HepG2 (cell line): ENCODE results near the gene CIROP. TPM values are rescaled to one million over a fixed set of nuclear protein-coding genes. Genes with fewer than 3 reads are reported as not detected.

ENCODE experiments used
- CC2D1A ChIP-seq: sonication (generic); formaldehyde crosslinking; IDR thresholded peaks from 2 replicates; pipeline ENCODE4 v1.8.1; 2023; ENCODE audit warnings: mild to moderate bottlenecking, missing genetic modification reagents
- EED ChIP-seq: sonication (generic); formaldehyde crosslinking; IDR thresholded peaks from 2 replicates; pipeline ENCODE4 v1.5.0; 2020; ENCODE audit warnings: mild to moderate bottlenecking, missing genetic modification reagents
- FOSL2 ChIP-seq: sonication (generic); formaldehyde crosslinking; IDR thresholded peaks from 2 replicates; pipeline ENCODE4 v1.4.0; 2020; ENCODE audit warnings: missing genetic modification reagents
- NR2F6 ChIP-seq, 2 experiments: IDR thresholded peaks; 2 replicates each; pipeline ENCODE4 v1.6.1; 2016; ENCODE audit warnings: antibody characterized with exemption in 1 of 2, mild to moderate bottlenecking in 1 of 2
- THAP11 ChIP-seq: IDR thresholded peaks from 2 replicates; pipeline ENCODE4 v1.6.1; 2016; ENCODE audit warnings: missing biosample characterization, missing genetic modification reagents
- THYN1 ChIP-seq: sonication (generic); formaldehyde crosslinking; IDR thresholded peaks from 2 replicates; pipeline ENCODE4 v1.8.1; 2023; ENCODE audit warnings: low read depth, mild to moderate bottlenecking, moderate library complexity, missing genetic modification reagents, borderline replicate concordance
- U2AF1 ChIP-seq: fragments of 200-400 bp; formaldehyde crosslinking; optimal IDR thresholded peaks from 2 replicates; pipeline ENCODE3; 2017; ENCODE audit warnings: mild to moderate bottlenecking, low read depth, low read length
- ZBTB4 ChIP-seq: sonication (generic); formaldehyde crosslinking; IDR thresholded peaks from 2 replicates; pipeline ENCODE4 v1.4.0; 2020; ENCODE audit warnings: missing genetic modification reagents, mild to moderate bottlenecking, borderline replicate concordance
- ZFP36 ChIP-seq: fragments of 150-350 bp; IDR thresholded peaks from 2 replicates; pipeline ENCODE4 v1.6.1; 2018; ENCODE audit warnings: borderline replicate concordance, low read length, low read depth; ENCODE audit not compliant: partially characterized antibody
- ZHX2 ChIP-seq, 2 experiments: sonication (generic) in 1 of 2; formaldehyde crosslinking in 1 of 2; IDR thresholded peaks; 2 replicates each; pipeline versions ENCODE4 v1.6.1 to v1.9.0; 2014 to 2022; ENCODE audit warnings: antibody characterized with exemption in 1 of 2, borderline replicate concordance in 1 of 2, inconsistent platforms in 1 of 2, low read depth in 1 of 2, missing genetic modification reagents in 1 of 2
- ZMAT3 ChIP-seq: sonication (generic); formaldehyde crosslinking; conservative IDR thresholded peaks from 2 replicates; pipeline ENCODE4 v1.7.0; 2021; ENCODE audit warnings: missing genetic modification reagents
- ZNF232 ChIP-seq: sonication (generic); formaldehyde crosslinking; IDR thresholded peaks from 2 replicates; pipeline ENCODE4 v1.4.0; 2020; ENCODE audit warnings: missing genetic modification reagents, borderline replicate concordance
- ZNF382 ChIP-seq: sonication (generic); formaldehyde crosslinking; IDR thresholded peaks from 2 replicates; pipeline ENCODE4 v1.5.0; 2020; ENCODE audit warnings: missing genetic modification reagents, mild to moderate bottlenecking, borderline replicate concordance
- ZNF547 ChIP-seq: sonication (generic); formaldehyde crosslinking; IDR thresholded peaks from 2 replicates; pipeline ENCODE4 v1.5.1; 2020; ENCODE audit warnings: mild to moderate bottlenecking, missing genetic modification reagents
- ZNF687 ChIP-seq: sonication (generic); formaldehyde crosslinking; IDR thresholded peaks from 2 replicates; pipeline ENCODE4 v1.5.1; 2020; ENCODE audit warnings: mild to moderate bottlenecking, missing genetic modification reagents, moderate library complexity
- polyA plus RNA-seq, 8 experiments: library from polyadenylated mRNA; depleted of rRNA in 3 of 8; stranded (reverse) in 7 of 8; unstranded in 1 of 8; fragments of >200 nt; fragmentation: Illumina TruSeq in 4 of 8; extraction: Trizol in 4 of 8; gene quantifications; 2 replicates each; pipeline versions ENCODE4 v1.2.1 to v1.2.3, GENCODE V29; 2011 to 2016; ENCODE audit warnings: low read depth in 4 of 8, missing spikeins in 1 of 8, mixed read lengths in 1 of 8; ENCODE audit not compliant: insufficient read depth in 1 of 8
- total RNA-seq, 5 experiments: library from RNA; depleted of rRNA; stranded (reverse); fragments of >200 nt; fragmentation: Illumina TruSeq; extraction: Trizol; gene quantifications; 2 replicates each; pipeline ENCODE4 v1.2.3, GENCODE V29; 2016; ENCODE audit warnings: low read depth in 1 of 5

The CIROP gene
- total and polyA plus RNA-seq, 2 of the 13 experiments (the other 11 are each of a cell fraction or from before 2014, with no cell fraction given), result 0.07 TPM; not detected in 1

- no peak for TF ChIP-seq CC2D1A (CRISPR knock-in tag)
- TF ChIP-seq ZFP36, result no peak
- no peak for TF ChIP-seq THAP11 (CRISPR knock-in tag)
- TF ChIP-seq ZNF547, result no peak
- TF ChIP-seq EED (CRISPR knock-in tag), result no peak
- TF ChIP-seq THYN1 (CRISPR knock-in tag), result no peak
- TF ChIP-seq FOSL2 (CRISPR knock-in tag), result no peak
- no peak for TF ChIP-seq ZMAT3 (CRISPR knock-in tag)
- peak; percentile 32; the same call in 1 of the 2 replicates for TF ChIP-seq ZNF687 (CRISPR knock-in tag)
- no peak for TF ChIP-seq ZBTB4
- no peak for TF ChIP-seq U2AF1
- TF ChIP-seq ZNF382, result no peak
- TF ChIP-seq NR2F6 (IDR thresholded peaks at IDR 0.05), result no peak
- TF ChIP-seq NR2F6 (CRISPR knock-in tag; IDR thresholded peaks at IDR 0.05), result peak; percentile 26; the same call in 1 of the 2 replicates
- TF ChIP-seq ZNF232, result no peak
- no peak for TF ChIP-seq ZHX2 (IDR thresholded peaks at IDR 0.05; ENCODE audit: low read depth)
- TF ChIP-seq ZHX2 (CRISPR knock-in tag; IDR thresholded peaks at IDR 0.05; ENCODE audit: borderline replicate concordance), result no peak
These were observed at the start of gene CIROP (continued) for GRCh38 chr14:23104591-23105347.
